22Rv1 (cell line): ENCODE results near the gene FAM180B.

ENCODE experiments used
- CTCF ChIP-seq: fragments of 450-650 bp; IDR thresholded peaks from 2 replicates; pipeline ENCODE4 v1.5.1; 2017; ENCODE audit warnings: mild to moderate bottlenecking
- ZFX ChIP-seq: fragments of 450-650 bp; IDR thresholded peaks from 2 replicates; pipeline ENCODE4 v1.6.1; 2017; ENCODE audit warnings: antibody characterized with exemption, borderline replicate concordance

DNA sequence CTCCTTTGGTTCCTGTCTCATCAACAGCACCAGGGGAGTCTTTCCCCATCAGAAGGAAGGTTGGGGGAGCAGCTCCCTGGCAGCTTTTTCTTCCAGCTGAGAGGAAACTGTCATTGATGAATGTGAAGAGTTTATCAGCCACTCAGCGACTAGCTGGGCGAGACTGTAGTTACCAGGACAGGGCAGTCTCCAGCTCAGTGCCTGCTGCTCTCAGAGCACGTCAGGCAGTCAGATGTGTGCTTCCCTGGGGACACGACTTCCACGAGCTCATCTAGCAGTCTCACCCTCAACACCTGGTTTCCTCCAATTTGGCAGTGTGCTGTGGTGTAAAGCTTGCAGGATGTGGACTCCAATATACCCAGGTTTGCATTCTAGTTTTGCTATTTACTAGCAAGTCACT is 20.3 kb downstream of the FAM180B start:
- TF ChIP-seq CTCF = no peak
- no peak for TF ChIP-seq ZFX
